Subcutaneous adipose tissue (tissue), 4 donors: Measurements from ENCODE around the gene ARL10. TPM values are rescaled to one million over a fixed set of nuclear protein-coding genes. Genes with fewer than 3 reads are reported as not detected.

Experiments
- total RNA-seq, 4 donors: library from RNA; depleted of rRNA; stranded (reverse); fragments of >200 nt; gene quantifications; one replicate each; pipeline ENCODE4 v1.1.0, GENCODE V29; 2016
- TF ChIP-seq, protein P1 (sequence below): fragments of 450-650 bp; IDR thresholded peaks from one replicate; pipeline ENCODE4 v1.5.1; 2016; ENCODE audit warnings: low read depth, mild to moderate bottlenecking, control low read depth, antibody characterized with exemption, moderate library complexity

Gene ARL10
- total RNA-seq, 4 donors from 2014 or later = 4.4 to 12.6 (median 5.7) TPM

DNA sequence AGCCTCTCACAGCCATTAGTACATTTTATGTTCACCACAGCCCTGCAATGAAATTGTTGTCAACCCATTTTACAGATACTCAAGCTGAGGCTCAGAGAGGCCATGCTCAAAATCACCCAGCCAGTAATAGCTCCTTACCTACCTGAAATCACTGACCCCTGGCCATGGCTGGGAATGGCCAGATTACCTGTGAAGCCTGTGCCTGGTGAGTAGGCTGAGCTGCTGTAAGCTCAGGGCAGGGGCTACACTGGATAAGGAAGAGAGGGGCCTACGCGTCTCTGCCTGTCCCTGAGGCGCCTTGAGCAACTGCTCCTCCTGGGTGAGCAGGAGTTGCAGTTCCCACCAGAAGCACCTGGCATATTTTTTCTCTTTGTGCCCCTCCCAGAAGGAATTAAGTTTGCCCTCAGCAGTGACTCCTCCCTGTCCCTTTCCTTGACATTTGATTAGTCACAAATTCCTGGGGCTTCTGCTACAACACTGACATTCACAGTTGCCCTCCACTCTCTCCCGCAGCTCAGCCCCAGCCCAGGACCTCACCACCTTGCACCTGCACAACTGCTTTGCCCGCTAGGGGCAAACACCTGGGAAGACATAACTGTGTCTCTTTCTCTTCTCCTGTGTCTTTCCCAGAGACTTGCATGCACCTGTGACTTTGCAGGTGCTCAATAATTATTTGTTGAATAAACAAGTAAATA, 45.3 kb downstream of the ARL10 start:
- TF ChIP-seq, protein P1, sequence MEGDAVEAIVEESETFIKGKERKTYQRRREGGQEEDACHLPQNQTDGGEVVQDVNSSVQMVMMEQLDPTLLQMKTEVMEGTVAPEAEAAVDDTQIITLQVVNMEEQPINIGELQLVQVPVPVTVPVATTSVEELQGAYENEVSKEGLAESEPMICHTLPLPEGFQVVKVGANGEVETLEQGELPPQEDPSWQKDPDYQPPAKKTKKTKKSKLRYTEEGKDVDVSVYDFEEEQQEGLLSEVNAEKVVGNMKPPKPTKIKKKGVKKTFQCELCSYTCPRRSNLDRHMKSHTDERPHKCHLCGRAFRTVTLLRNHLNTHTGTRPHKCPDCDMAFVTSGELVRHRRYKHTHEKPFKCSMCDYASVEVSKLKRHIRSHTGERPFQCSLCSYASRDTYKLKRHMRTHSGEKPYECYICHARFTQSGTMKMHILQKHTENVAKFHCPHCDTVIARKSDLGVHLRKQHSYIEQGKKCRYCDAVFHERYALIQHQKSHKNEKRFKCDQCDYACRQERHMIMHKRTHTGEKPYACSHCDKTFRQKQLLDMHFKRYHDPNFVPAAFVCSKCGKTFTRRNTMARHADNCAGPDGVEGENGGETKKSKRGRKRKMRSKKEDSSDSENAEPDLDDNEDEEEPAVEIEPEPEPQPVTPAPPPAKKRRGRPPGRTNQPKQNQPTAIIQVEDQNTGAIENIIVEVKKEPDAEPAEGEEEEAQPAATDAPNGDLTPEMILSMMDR = no peak

DNA sequence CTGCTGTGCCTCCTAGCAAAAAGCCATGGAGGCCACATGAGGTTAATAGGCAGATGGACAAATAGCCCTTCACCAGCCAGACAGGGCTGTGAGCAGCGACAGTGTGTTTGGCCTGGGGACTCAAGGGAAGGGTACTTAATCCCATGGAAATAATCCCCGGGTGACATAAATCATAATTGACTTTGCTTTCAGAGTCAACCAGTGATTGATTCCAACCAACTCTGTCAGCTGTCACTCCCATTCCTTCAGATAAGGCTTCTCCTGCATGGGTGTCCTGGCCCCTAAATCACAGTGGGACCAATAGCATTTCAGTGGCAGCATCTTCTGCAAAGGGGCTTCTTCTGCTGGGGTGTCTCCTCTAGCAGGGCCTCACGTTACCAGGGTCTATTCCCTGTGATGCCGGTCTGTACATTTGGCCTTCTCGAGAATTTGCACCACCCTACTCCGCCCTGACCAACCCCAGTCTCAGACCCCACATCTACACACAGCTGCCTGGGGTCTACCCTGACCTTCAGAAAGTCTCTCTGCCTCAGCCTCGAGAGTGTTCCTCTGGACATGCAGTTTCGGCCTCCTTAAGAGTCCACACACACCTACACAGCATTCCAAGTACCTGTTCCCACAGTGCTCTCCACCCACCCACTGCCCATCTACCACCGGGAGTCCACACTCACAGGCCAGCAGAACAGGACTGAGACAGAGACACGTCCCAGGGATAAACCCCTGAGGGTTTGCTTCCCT, 47.4 kb downstream of the ARL10 start:
- TF ChIP-seq, protein P1 = no peak

DNA sequence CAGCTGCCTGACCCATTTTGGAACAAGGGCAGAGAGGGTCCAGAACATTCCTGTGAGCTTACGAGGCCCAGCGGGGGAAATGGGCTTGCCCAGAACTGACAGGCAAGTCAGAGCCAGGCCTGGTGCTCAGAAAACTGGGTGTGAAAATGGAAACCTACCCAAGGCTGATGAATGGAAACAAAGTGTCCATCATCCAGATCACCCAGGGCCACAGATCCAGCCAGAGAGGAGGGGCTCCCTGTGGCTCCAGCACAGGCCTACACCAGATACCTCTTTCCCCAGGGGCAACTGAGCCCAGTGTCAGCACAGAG, 47.9 kb downstream of the ARL10 start:
- TF ChIP-seq, protein P1 = no peak

DNA sequence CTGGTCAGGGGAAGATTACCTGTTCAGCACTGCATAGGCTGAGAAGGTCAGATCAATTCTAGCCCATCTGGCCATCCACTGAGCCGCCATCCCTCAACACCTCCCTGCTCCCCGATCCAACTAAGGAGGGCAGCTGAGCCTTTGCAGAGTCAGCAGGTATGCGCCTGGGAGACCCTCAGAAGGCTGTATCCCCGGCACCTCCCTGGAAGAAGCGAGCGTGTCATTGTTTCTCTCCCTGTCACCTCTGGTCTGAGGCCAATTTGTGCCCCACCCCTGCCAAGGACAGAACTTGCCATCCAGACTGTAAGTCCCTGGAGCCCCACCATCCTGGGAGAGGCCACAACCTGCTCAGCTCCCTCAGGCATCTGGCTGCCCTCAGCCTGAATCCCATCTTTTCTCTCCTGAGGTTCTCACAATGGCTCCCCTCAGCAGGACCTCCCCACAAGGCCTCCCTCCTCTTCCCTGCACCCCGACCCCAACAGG, 48.5 kb downstream of the ARL10 start:
- TF ChIP-seq, protein P1 = no peak

DNA sequence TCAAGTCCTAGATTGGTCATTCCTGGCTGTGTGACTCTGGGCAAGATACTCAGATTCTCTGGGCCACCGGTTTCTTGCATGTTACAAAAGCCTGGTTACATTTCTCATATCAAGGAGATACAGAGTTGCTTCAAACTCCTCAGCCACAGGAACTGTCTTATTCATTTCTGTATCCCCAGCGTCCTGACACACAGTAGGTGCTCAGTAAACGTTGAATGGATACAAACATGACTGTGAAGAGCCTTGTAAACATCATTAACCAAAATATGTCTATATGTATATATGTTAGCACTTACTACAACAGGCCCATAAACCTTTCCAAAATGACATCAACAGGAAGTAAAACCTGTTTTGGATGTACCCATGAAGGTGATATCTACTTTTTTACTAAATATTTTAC, 49.4 kb downstream of the ARL10 start:
- TF ChIP-seq, protein P1 = no peak

DNA sequence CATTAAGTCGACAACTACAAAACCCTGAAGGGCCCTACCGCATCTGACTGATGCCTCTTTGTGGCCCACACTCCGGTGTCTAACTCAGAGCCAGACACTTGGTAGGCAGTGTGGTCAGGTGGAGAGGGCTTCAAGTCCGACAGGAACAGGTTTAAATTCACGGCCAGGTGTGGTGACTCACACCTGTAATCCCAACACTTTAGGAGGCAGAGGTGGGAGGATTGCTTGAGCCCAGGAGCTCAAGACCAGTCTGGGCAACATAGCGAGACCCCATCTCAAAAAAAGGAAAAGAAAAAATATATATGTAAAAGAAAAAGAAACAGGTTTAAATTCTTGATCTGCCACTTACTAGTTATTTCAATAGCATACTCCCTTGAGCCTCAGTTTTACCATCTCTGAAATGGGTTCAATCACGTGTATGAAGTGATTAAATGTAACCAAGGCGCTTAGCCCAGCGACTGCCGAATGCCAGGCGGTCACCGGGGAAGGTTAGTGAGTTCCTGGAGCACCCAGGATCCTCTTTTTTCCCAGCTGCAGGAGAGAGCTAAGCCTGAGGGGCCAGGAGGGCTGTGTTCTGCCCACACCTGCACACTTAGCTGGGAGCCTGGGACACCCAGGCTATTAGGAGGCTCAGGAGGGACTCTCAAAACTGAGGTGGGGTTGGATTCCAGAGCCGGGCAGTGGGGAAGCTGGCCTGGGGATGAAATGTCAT, 50.1 kb downstream of the ARL10 start:
- TF ChIP-seq, protein P1 = no peak
